ENCODE results near the gene RASD2.
A peak's percentile ranks its signal among the peaks of the same experiment; 100 is the strongest.

Gene RASD2

DNA sequence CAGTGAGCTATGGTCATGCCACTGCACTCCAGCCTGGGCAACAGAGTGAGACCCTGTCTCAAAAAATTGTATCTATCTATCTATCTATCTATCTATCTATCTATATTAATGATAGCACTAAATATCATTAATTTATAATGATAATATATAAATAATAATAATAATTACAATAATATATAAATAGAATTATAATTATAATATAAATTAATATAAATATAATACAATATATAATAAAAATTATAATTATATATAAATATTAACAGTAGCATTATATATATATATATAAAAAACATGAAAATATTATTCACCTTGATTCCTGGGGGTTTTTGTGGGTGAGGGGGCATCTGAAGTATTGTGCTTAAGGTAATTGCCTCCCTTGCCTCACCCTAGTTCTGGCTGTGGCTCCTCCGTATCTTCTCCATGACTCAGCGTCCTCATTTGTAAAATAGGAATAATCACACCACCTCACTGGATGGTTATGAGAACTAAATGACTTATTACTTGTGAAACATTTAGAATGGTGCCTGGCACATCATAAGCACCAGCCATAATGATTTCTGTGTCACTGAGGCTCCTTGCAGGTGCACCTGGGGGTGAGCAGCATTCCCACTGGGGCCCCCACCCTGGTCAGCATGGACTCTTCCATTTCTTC is 18.8 kb downstream of the RASD2 start:
- H4K8ac ChIP-seq (ENCODE audit: low read length), result no peak overlapping the region
- DNase-seq, result peak; percentile 28
- H2BK12ac ChIP-seq (ENCODE audit: low read length in 2 of 2), result no peak overlapping the region
- H2AFZ ChIP-seq (ENCODE audit: low read depth, low read length), result no peak overlapping the region
- H3K23ac ChIP-seq (ENCODE audit: low read length in 2 of 2), result no peak overlapping the region
- no peak overlapping the region for H3K18ac ChIP-seq (ENCODE audit: low read depth in 1 of 2, low read length in 2 of 2)
- no peak overlapping the region for H2BK120ac ChIP-seq (ENCODE audit: low read depth, low read length)
- H3K4ac ChIP-seq (ENCODE audit: low read depth in 1 of 2, low read length in 2 of 2), result no peak overlapping the region
- no peaks in the 10 kb centered on the region for H3K36me3 ChIP-seq (ENCODE audit: control insufficient read depth in 1 of 2, insufficient read depth in 2 of 2, low read depth in 1 of 2, low read length in 2 of 2)
- H3K27ac ChIP-seq (ENCODE audit: low read length, poor library complexity, severe bottlenecking), result no peak overlapping the region
- H3K9ac ChIP-seq (ENCODE audit: low read length), result no peak overlapping the region
- H3K4me1 ChIP-seq (ENCODE audit: control insufficient read depth, insufficient read depth, low read depth, low read length), result peaks cover 28% of the 10 kb centered on the region
- H3K27me3 ChIP-seq (ENCODE audit: control insufficient read depth in 1 of 2, insufficient read depth in 1 of 2, low read length in 2 of 2), result peaks cover 12 to 59% of the 10 kb centered on the region in 2 experiments
- WGBS, result no CpG with 5 or more reads among the region's 2 CpGs
- H4K91ac ChIP-seq (ENCODE audit: low read length), result peak overlapping the region; percentile 16
- no peak overlapping the region for H2BK15ac ChIP-seq (ENCODE audit: low read depth, poor library complexity, severe bottlenecking)
- H3K4me3 ChIP-seq (ENCODE audit: insufficient read depth in 1 of 2, low read depth in 1 of 2, low read length in 2 of 2), result no peak overlapping the region
- H3K4me2 ChIP-seq (ENCODE audit: low read length, poor library complexity, severe bottlenecking), result no peak overlapping the region
- peaks cover 6% of the 10 kb centered on the region for H3K9me3 ChIP-seq (ENCODE audit: control insufficient read depth, low read length)
- no peaks in the 10 kb centered on the region for H3K79me1 ChIP-seq (replicated peaks; ENCODE audit: low read length, poor library complexity, severe bottlenecking)
- no peak overlapping the region for H3K14ac ChIP-seq (ENCODE audit: low read length in 2 of 2)
- H2AK5ac ChIP-seq (ENCODE audit: low read length, severe bottlenecking), result no peak overlapping the region
- no peak overlapping the region for H2BK5ac ChIP-seq (ENCODE audit: low read depth, low read length, poor library complexity, severe bottlenecking)

DNA sequence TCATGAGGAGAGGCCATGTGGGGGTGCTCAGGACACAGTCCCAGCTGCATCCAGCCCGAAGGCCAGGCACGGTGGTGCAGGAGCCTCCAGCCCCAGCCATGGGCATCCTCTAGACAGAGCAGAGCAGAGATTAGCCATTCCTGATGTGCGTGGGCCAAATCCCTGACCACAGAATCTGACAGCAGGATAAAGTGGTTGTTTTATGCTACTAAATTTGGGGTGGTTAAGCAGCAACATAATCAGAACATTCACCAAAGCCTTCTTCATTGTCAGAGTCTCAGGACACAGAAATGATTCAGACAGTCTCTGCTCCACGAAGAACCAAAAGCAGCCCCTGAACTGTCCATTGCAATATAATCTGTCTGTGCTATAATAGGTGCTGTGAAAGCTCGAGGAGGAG is 19.7 kb downstream of the RASD2 start:
- H3K9ac ChIP-seq (ENCODE audit: low read length), result no peak overlapping the region
- DNase-seq, result no peak
- no peaks in the 10 kb centered on the region for H3K36me3 ChIP-seq (ENCODE audit: control insufficient read depth in 1 of 2, insufficient read depth in 2 of 2, low read depth in 1 of 2, low read length in 2 of 2)
- no peak overlapping the region for H3K4me2 ChIP-seq (ENCODE audit: low read length, poor library complexity, severe bottlenecking)
- peak overlapping the region in 1 of 2 experiments; percentile 30 for H3K18ac ChIP-seq (ENCODE audit: low read depth in 1 of 2, low read length in 2 of 2)
- H3K23ac ChIP-seq (ENCODE audit: low read length in 2 of 2), result no peak overlapping the region
- peak overlapping the region in 1 of 2 experiments; percentile 61 for H3K14ac ChIP-seq (ENCODE audit: low read length in 2 of 2)
- H3K4ac ChIP-seq (ENCODE audit: low read depth in 1 of 2, low read length in 2 of 2), result peak overlapping the region in 1 of 2 experiments; percentile 19
- H3K27ac ChIP-seq (ENCODE audit: low read length, poor library complexity, severe bottlenecking), result no peak overlapping the region
- H2BK12ac ChIP-seq (ENCODE audit: low read length in 2 of 2), result peak overlapping the region; percentile 38 to 45
- peaks cover 11 to 50% of the 10 kb centered on the region in 2 experiments for H3K27me3 ChIP-seq (ENCODE audit: control insufficient read depth in 1 of 2, insufficient read depth in 1 of 2, low read length in 2 of 2)
- no peak overlapping the region for H3K4me3 ChIP-seq (ENCODE audit: insufficient read depth in 1 of 2, low read depth in 1 of 2, low read length in 2 of 2)
- WGBS, result 62% methylated on average over 3 of the region's 5 CpGs
- no peak overlapping the region for H4K91ac ChIP-seq (ENCODE audit: low read length)
- peak overlapping the region; percentile 2 for H2AK5ac ChIP-seq (ENCODE audit: low read length, severe bottlenecking)
- peaks cover 26% of the 10 kb centered on the region for H3K4me1 ChIP-seq (ENCODE audit: control insufficient read depth, insufficient read depth, low read depth, low read length)
- H2BK15ac ChIP-seq (ENCODE audit: low read depth, poor library complexity, severe bottlenecking), result peak overlapping the region; percentile 30
- H2BK120ac ChIP-seq (ENCODE audit: low read depth, low read length), result peak overlapping the region; percentile 35
- no peak overlapping the region for H2BK5ac ChIP-seq (ENCODE audit: low read depth, low read length, poor library complexity, severe bottlenecking)
- peaks cover 6% of the 10 kb centered on the region for H3K9me3 ChIP-seq (ENCODE audit: control insufficient read depth, low read length)
- no peak overlapping the region for H2AFZ ChIP-seq (ENCODE audit: low read depth, low read length)
- no peaks in the 10 kb centered on the region for H3K79me1 ChIP-seq (replicated peaks; ENCODE audit: low read length, poor library complexity, severe bottlenecking)
- H4K8ac ChIP-seq (ENCODE audit: low read length), result no peak overlapping the region

- Histone ChIP-seq H3K18ac (ENCODE audit: low read depth in 1 of 2, low read length in 2 of 2) (no peak overlapping the region), H3K9me3 (ENCODE audit: control insufficient read depth, low read length) (peaks cover 6% of the 10 kb centered on the region), H3K27ac (ENCODE audit: low read length, poor library complexity, severe bottlenecking) (no peak overlapping the region), H2BK12ac (ENCODE audit: low read length in 2 of 2) (peak overlapping the region in 1 of 2 experiments; percentile 38), H3K14ac (ENCODE audit: low read length in 2 of 2) (no peak overlapping the region), H3K4me3 (ENCODE audit: insufficient read depth in 1 of 2, low read depth in 1 of 2, low read length in 2 of 2) (no peak overlapping the region), H3K36me3 (ENCODE audit: control insufficient read depth in 1 of 2, insufficient read depth in 2 of 2, low read depth in 1 of 2, low read length in 2 of 2) (no peaks in the 10 kb centered on the region), H2AK5ac (ENCODE audit: low read length, severe bottlenecking) (peak overlapping the region; percentile 61), H2BK5ac (ENCODE audit: low read depth, low read length, poor library complexity, severe bottlenecking) (no peak overlapping the region), H3K27me3 (ENCODE audit: control insufficient read depth in 1 of 2, insufficient read depth in 1 of 2, low read length in 2 of 2) (peaks cover 11 to 46% of the 10 kb centered on the region in 2 experiments), H2BK120ac (ENCODE audit: low read depth, low read length) (peak overlapping the region; percentile 35), H2BK15ac (ENCODE audit: low read depth, poor library complexity, severe bottlenecking) (peak overlapping the region; percentile 30), H3K79me1 (replicated peaks; ENCODE audit: low read length, poor library complexity, severe bottlenecking) (no peaks in the 10 kb centered on the region), H3K23ac (ENCODE audit: low read length in 2 of 2) (no peak overlapping the region), H3K4me2 (ENCODE audit: low read length, poor library complexity, severe bottlenecking) (no peak overlapping the region), H2AFZ (ENCODE audit: low read depth, low read length) (no peak overlapping the region), H4K91ac (ENCODE audit: low read length) (peak overlapping the region; percentile 25), H3K9ac (ENCODE audit: low read length) (no peak overlapping the region), H4K8ac (ENCODE audit: low read length) (no peak overlapping the region), H3K4ac (ENCODE audit: low read depth in 1 of 2, low read length in 2 of 2) (no peak overlapping the region), H3K4me1 (ENCODE audit: control insufficient read depth, insufficient read depth, low read depth, low read length) (peaks cover 25% of the 10 kb centered on the region)
- WGBS, result 97% methylated on average over 1 of the region's 1 CpG
- DNase-seq, result no peak
These were observed 20.2 kb downstream of the RASD2 start for GRCh38 chr22:35560824-35561223.

- Histone ChIP-seq H3K9me3 (ENCODE audit: control insufficient read depth, low read length) (peaks cover 6% of the 10 kb centered on the region), H3K4ac (ENCODE audit: low read depth in 1 of 2, low read length in 2 of 2) (peak overlapping the region in 1 of 2 experiments; percentile 13), H3K27ac (ENCODE audit: low read length, poor library complexity, severe bottlenecking) (peak overlapping the region; percentile 58), H3K4me1 (ENCODE audit: control insufficient read depth, insufficient read depth, low read depth, low read length) (peaks cover 23% of the 10 kb centered on the region), H3K79me1 (replicated peaks; ENCODE audit: low read length, poor library complexity, severe bottlenecking) (no peaks in the 10 kb centered on the region), H3K23ac (ENCODE audit: low read length in 2 of 2) (no peak overlapping the region), H3K36me3 (ENCODE audit: control insufficient read depth in 1 of 2, insufficient read depth in 2 of 2, low read depth in 1 of 2, low read length in 2 of 2) (no peaks in the 10 kb centered on the region), H3K14ac (ENCODE audit: low read length in 2 of 2) (no peak overlapping the region), H2BK12ac (ENCODE audit: low read length in 2 of 2) (peak overlapping the region; percentile 91 to 97), H2AK5ac (ENCODE audit: low read length, severe bottlenecking) (peak overlapping the region; percentile 83), H2AFZ (ENCODE audit: low read depth, low read length) (no peak overlapping the region), H3K4me2 (ENCODE audit: low read length, poor library complexity, severe bottlenecking) (peak overlapping the region; percentile 36), H3K9ac (ENCODE audit: low read length) (no peak overlapping the region), H2BK120ac (ENCODE audit: low read depth, low read length) (peak overlapping the region; percentile 27), H3K18ac (ENCODE audit: low read depth in 1 of 2, low read length in 2 of 2) (peak overlapping the region; percentile 19 to 86), H3K4me3 (ENCODE audit: insufficient read depth in 1 of 2, low read depth in 1 of 2, low read length in 2 of 2) (no peak overlapping the region), H3K27me3 (ENCODE audit: control insufficient read depth in 1 of 2, insufficient read depth in 1 of 2, low read length in 2 of 2) (peaks cover 8 to 35% of the 10 kb centered on the region in 2 experiments), H4K91ac (ENCODE audit: low read length) (peak overlapping the region; percentile 93), H4K8ac (ENCODE audit: low read length) (peak overlapping the region; percentile 87), H2BK5ac (ENCODE audit: low read depth, low read length, poor library complexity, severe bottlenecking) (no peak overlapping the region), H2BK15ac (ENCODE audit: low read depth, poor library complexity, severe bottlenecking) (no peak overlapping the region)
- WGBS, result 33% methylated on average over 20 of the region's 20 CpGs
- peak; percentile 81 for DNase-seq
These were observed 21.3 kb downstream of the RASD2 start for GRCh38 chr22:35561796-35562526.
